Mesenchymal stem cell (in vitro differentiated cells and primary cell): ENCODE measurements around the gene PDGFRB.
A peak's percentile ranks its signal among the peaks of the same experiment; 100 is the strongest.

ENCODE experiments used
- DNase-seq: peaks from one replicate; pipeline ENCODE4 v3.0.0-alpha.2; 2013
- H2AFZ ChIP-seq: one replicate; pipeline ENCODE4 v1.6.1; 2013; ENCODE audit warnings: low read depth, mild to moderate bottlenecking, control low read depth, inconsistent platforms, low read length, moderate library complexity
- H2AK5ac ChIP-seq: 2 replicates; pipeline ENCODE4 v1.6.1; 2013; ENCODE audit warnings: low read length, moderate library complexity, mild to moderate bottlenecking, inconsistent platforms; ENCODE audit not compliant: severe bottlenecking
- H2BK120ac ChIP-seq: one replicate; pipeline ENCODE4 v1.6.1; 2013; ENCODE audit warnings: low read depth, mild to moderate bottlenecking, inconsistent platforms, low read length, moderate library complexity
- H2BK12ac ChIP-seq, 2 experiments: one replicate each; pipeline ENCODE4 v1.6.1; 2013; ENCODE audit warnings: inconsistent platforms in 2 of 2, low read length in 2 of 2, mild to moderate bottlenecking in 2 of 2, moderate library complexity in 2 of 2, control low read depth in 1 of 2
- H2BK15ac ChIP-seq: one replicate; pipeline ENCODE4 v1.6.1; 2013; ENCODE audit warnings: mild to moderate bottlenecking, low read depth, inconsistent platforms; ENCODE audit not compliant: poor library complexity, severe bottlenecking
- H2BK5ac ChIP-seq: 2 replicates; pipeline ENCODE4 v1.6.1; 2013; ENCODE audit warnings: low read depth, mild to moderate bottlenecking, low read length, control low read depth, inconsistent platforms; ENCODE audit not compliant: poor library complexity, severe bottlenecking
- H3K14ac ChIP-seq, 2 experiments: one replicate each; pipeline ENCODE4 v1.6.1; 2013; ENCODE audit warnings: inconsistent platforms in 2 of 2, low read length in 2 of 2, control low read depth in 1 of 2, mild to moderate bottlenecking in 1 of 2, moderate library complexity in 1 of 2
- H3K18ac ChIP-seq, 2 experiments: one replicate each; pipeline ENCODE4 v1.6.1; 2013; ENCODE audit warnings: inconsistent platforms in 2 of 2, low read length in 2 of 2, control low read depth in 1 of 2, low read depth in 1 of 2, mild to moderate bottlenecking in 1 of 2
- H3K23ac ChIP-seq, 2 experiments: one replicate each; pipeline ENCODE4 v1.6.1; 2013; ENCODE audit warnings: inconsistent platforms in 2 of 2, low read length in 2 of 2, mild to moderate bottlenecking in 2 of 2, moderate library complexity in 2 of 2, control low read depth in 1 of 2
- H3K27ac ChIP-seq: 2 replicates; pipeline ENCODE4 v1.5.1; 2013; ENCODE audit warnings: mild to moderate bottlenecking, moderate library complexity, low read length, control low read depth, inconsistent platforms; ENCODE audit not compliant: poor library complexity, severe bottlenecking
- H3K27me3 ChIP-seq, 2 experiments: 2 replicates each; pipeline versions ENCODE4 v1.6.1 to v1.7.0; 2013; ENCODE audit warnings: low read length in 2 of 2, mild to moderate bottlenecking in 2 of 2, moderate library complexity in 2 of 2, control low read depth in 1 of 2, inconsistent platforms in 1 of 2; ENCODE audit not compliant: control insufficient read depth in 1 of 2, insufficient read depth in 1 of 2
- H3K36me3 ChIP-seq, 2 experiments: 2 replicates each; pipeline versions ENCODE4 v1.6.1 to v1.7.0; 2013; ENCODE audit warnings: low read length in 2 of 2, control low read depth in 1 of 2, inconsistent platforms in 1 of 2, low read depth in 1 of 2, mild to moderate bottlenecking in 1 of 2; ENCODE audit not compliant: insufficient read depth in 2 of 2, control insufficient read depth in 1 of 2
- H3K4ac ChIP-seq, 2 experiments: one replicate each; pipeline ENCODE4 v1.6.1; 2013; ENCODE audit warnings: inconsistent platforms in 2 of 2, low read length in 2 of 2, mild to moderate bottlenecking in 2 of 2, moderate library complexity in 2 of 2, control low read depth in 1 of 2, low read depth in 1 of 2
- H3K4me1 ChIP-seq: 2 replicates; pipeline ENCODE4 v1.6.1; 2013; ENCODE audit warnings: low read depth, low read length, control low read depth; ENCODE audit not compliant: control insufficient read depth, insufficient read depth
- H3K4me2 ChIP-seq: 2 replicates; pipeline ENCODE4 v1.6.1; 2013; ENCODE audit warnings: low read length, mild to moderate bottlenecking, inconsistent platforms; ENCODE audit not compliant: poor library complexity, severe bottlenecking
- H3K4me3 ChIP-seq, 2 experiments: 2 replicates each; pipeline versions ENCODE4 v1.5.1 to v1.7.0; 2013; ENCODE audit warnings: low read length in 2 of 2, mild to moderate bottlenecking in 2 of 2, control low read depth in 1 of 2, low read depth in 1 of 2; ENCODE audit not compliant: insufficient read depth in 1 of 2
- H3K79me1 ChIP-seq: replicated peaks from 2 replicates; pipeline ENCODE4 v1.6.1; 2013; ENCODE audit warnings: mild to moderate bottlenecking, control low read depth, low read length, inconsistent platforms; ENCODE audit not compliant: poor library complexity, severe bottlenecking
- H3K9ac ChIP-seq: 2 replicates; pipeline ENCODE4 v1.7.0; 2013; ENCODE audit warnings: mild to moderate bottlenecking, low read length, moderate library complexity
- H3K9me3 ChIP-seq: 2 replicates; pipeline ENCODE4 v1.7.0; 2013; ENCODE audit warnings: mild to moderate bottlenecking, low read length; ENCODE audit not compliant: control insufficient read depth
- H4K8ac ChIP-seq: one replicate; pipeline ENCODE4 v1.6.1; 2013; ENCODE audit warnings: inconsistent platforms, mild to moderate bottlenecking, low read length, moderate library complexity
- H4K91ac ChIP-seq: one replicate; pipeline ENCODE4 v1.6.1; 2013; ENCODE audit warnings: mild to moderate bottlenecking, low read length, inconsistent platforms
- WGBS: methylation state at CpG from one replicate; pipeline ENCODE4 v1.1.7; 2013; ENCODE audit warnings: mixed read lengths; 5-methylcytosine and 5-hydroxymethylcytosine counted together

Gene PDGFRB

DNA sequence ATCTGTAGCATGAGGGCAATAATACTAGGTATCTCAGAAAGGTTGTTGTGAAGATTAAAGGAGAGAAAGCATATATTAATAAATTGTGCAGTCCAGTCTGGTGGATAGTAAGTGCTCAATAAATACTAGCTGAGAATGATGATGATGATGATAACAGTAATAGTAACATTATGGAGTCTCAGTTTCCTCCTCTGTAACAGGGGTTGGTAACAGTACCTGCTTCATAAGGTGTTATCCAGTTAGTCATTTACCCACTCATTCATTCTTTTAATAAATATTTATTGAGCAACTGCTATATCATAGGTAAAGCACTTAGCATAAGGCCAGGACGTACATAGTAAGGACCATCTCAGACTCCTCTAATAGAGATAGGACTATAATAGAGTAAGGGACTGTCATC lies 41.8 kb upstream of the PDGFRB start:
- Histone ChIP-seq H3K4me3 (no peak overlapping the region), H2BK5ac (no peak overlapping the region), H4K91ac (no peak overlapping the region), H3K18ac (no peak overlapping the region), H2BK120ac (no peak overlapping the region), H3K79me1 (no peaks in the 10 kb centered on the region), H3K23ac (no peak overlapping the region), H3K9me3 (no peaks in the 10 kb centered on the region), H3K36me3 (no peaks in the 10 kb centered on the region), H2BK15ac (no peak overlapping the region), H2BK12ac (no peak overlapping the region), H3K14ac (no peak overlapping the region), H4K8ac (no peak overlapping the region), H2AK5ac (no peak overlapping the region), H3K27ac (no peak overlapping the region), H3K9ac (no peak overlapping the region), H3K27me3 (peaks cover 29% of the 10 kb centered on the region in 2 experiments), H2AFZ (no peak overlapping the region), H3K4me1 (no peaks in the 10 kb centered on the region), H3K4ac (no peak overlapping the region), H3K4me2 (no peak overlapping the region)
- WGBS = no CpG with 5 or more reads among the region's 1 CpG
- DNase-seq = no peak

DNA sequence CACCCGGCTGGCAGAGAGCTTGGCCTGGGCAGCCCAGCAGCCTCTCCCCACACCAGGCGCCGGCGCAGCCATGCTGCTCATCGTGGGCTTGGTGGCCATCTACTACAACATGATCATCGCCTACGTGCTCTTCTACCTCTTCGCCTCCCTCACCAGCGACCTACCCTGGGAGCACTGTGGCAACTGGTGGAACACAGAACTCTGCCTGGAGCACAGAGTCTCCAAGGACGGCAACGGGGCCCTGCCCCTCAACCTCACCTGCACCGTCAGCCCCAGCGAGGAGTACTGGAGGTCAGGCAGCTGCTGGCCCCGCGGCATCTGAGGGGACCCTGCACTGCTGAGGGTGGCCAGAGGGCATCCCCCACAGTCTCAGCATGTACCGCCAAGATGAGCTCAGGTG lies 41.3 kb upstream of the PDGFRB start:
- Histone ChIP-seq H2BK120ac (no peak overlapping the region), H3K4ac (no peak overlapping the region), H2AK5ac (no peak overlapping the region), H3K14ac (peak overlapping the region in 1 of 2 experiments; percentile 48), H2BK5ac (no peak overlapping the region), H3K27me3 (peaks cover 34% of the 10 kb centered on the region in 2 experiments), H3K4me1 (no peaks in the 10 kb centered on the region), H3K27ac (no peak overlapping the region), H3K79me1 (no peaks in the 10 kb centered on the region), H4K91ac (no peak overlapping the region), H3K23ac (no peak overlapping the region), H3K9me3 (no peaks in the 10 kb centered on the region), H2BK15ac (no peak overlapping the region), H3K18ac (no peak overlapping the region), H3K4me2 (no peak overlapping the region), H4K8ac (no peak overlapping the region), H3K36me3 (no peaks in the 10 kb centered on the region), H3K4me3 (no peak overlapping the region), H3K9ac (no peak overlapping the region), H2BK12ac (no peak overlapping the region), H2AFZ (no peak overlapping the region)
- no peak for DNase-seq
- 94% methylated on average over 16 of the region's 16 CpGs for WGBS

DNA sequence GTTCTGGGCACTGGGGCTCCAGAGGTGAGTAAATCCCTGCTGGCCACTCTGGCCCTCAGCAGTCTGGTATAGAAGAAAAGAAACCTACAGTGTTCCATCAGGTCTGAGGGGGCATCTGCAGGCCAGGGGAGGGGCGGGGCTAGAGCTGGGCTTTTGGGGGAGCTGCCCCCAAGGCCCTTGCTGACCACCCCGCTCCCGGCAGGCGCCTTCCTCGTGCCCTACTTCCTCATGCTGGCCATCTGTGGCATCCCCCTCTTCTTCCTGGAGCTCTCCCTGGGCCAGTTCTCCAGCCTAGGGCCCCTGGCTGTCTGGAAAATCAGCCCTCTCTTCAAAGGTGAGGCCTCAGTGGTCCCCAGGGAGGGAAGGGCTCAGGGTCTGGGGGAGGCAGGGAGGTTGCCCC lies 40.9 kb upstream of the PDGFRB start:
- Histone ChIP-seq H3K9ac (no peak overlapping the region), H4K91ac (no peak overlapping the region), H2BK12ac (no peak overlapping the region), H2BK120ac (no peak overlapping the region), H2BK5ac (no peak overlapping the region), H3K4ac (no peak overlapping the region), H3K4me1 (no peaks in the 10 kb centered on the region), H3K23ac (no peak overlapping the region), H3K27ac (no peak overlapping the region), H3K4me2 (no peak overlapping the region), H3K4me3 (no peak overlapping the region), H3K36me3 (no peaks in the 10 kb centered on the region), H3K14ac (no peak overlapping the region), H3K27me3 (peaks cover 39% of the 10 kb centered on the region in 2 experiments), H4K8ac (no peak overlapping the region), H3K79me1 (no peaks in the 10 kb centered on the region), H2AK5ac (no peak overlapping the region), H3K18ac (no peak overlapping the region), H2BK15ac (no peak overlapping the region), H2AFZ (no peak overlapping the region), H3K9me3 (no peaks in the 10 kb centered on the region)
- WGBS = 90% methylated on average over 3 of the region's 5 CpGs
- DNase-seq = no peak

DNA sequence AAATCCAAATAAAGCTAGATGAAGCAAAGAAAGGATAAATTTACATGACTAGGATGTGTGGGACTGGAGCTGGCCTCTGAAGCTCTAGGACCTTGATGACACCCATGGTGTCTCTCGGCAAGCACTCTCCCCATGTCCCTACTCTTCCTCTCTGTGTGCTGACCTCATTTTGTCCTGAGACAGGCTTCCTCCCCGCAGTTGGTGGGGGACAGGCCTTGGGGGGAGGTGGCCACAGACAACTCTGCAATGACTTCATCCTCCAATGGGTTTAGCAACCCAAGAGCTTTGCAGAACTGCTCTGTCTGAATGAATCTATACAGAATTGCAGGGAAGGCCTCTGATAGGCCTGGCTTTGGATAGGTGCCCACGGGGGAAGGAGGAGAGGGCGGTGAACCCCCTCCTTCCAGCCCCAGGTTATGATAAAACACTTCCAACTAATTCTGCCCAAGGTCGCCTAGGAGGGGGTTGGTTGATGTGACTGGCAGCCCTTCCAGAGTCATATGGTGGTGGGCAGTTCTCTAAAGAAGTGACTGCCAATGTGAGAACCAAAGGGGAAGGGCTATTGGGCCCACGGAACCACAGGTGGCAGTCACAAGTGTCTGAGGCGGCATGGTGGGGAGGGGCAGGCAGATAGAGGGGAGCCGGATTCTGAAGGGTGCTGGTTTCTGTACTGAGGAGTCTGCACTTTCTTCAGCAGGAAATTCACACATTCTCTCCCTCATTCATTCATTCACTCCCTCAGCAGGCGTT lies 40.3 kb upstream of the PDGFRB start:
- H2AFZ ChIP-seq = no peak overlapping the region
- H3K27me3 ChIP-seq = peaks cover 41 to 43% of the 10 kb centered on the region in 2 experiments
- no peak overlapping the region for H2AK5ac ChIP-seq
- H3K4ac ChIP-seq = no peak overlapping the region
- H4K8ac ChIP-seq = no peak overlapping the region
- H3K4me3 ChIP-seq = no peak overlapping the region
- H3K79me1 ChIP-seq = no peaks in the 10 kb centered on the region
- H3K4me2 ChIP-seq = no peak overlapping the region
- no peak overlapping the region for H4K91ac ChIP-seq
- no peak overlapping the region for H3K14ac ChIP-seq
- no peaks in the 10 kb centered on the region for H3K9me3 ChIP-seq
- no peaks in the 10 kb centered on the region for H3K4me1 ChIP-seq
- no peak overlapping the region for H2BK120ac ChIP-seq
- WGBS = 91% methylated on average over 6 of the region's 9 CpGs
- no peak overlapping the region for H3K27ac ChIP-seq
- DNase-seq = no peak
- no peak overlapping the region for H3K18ac ChIP-seq
- no peak overlapping the region for H2BK12ac ChIP-seq
- H3K23ac ChIP-seq = no peak overlapping the region
- no peak overlapping the region for H3K9ac ChIP-seq
- H2BK15ac ChIP-seq = no peak overlapping the region
- no peak overlapping the region for H2BK5ac ChIP-seq
- H3K36me3 ChIP-seq = no peaks in the 10 kb centered on the region
